IMR-90 (cell line): Measurements from ENCODE around the gene PDE11A. TPM values are rescaled to one million over a fixed set of nuclear protein-coding genes. Genes with fewer than 3 reads are reported as not detected.
"Not testable (repeated sequence)": the region's sequence is repeated elsewhere in the genome, so short reads cannot be mapped to it uniquely, and the experiment has no call there.

Source experiments
- ATAC-seq: fragments of 200-7000 bp; cut with Tn5 transposase; 2 replicates; pipeline ENCODE4 v1.9.1; 2020; ENCODE audit warnings: low read depth, mild to moderate bottlenecking, moderate library complexity
- BruUV-seq: library from RNA; stranded (reverse); fragments of 400-500 nt; replicated peaks from 2 replicates; lab custom pipeline; 2021; lab: Mats Ljungman, UMichigan
- CTCF ChIA-PET: fragments of 300-600 bp; formaldehyde crosslinking; extraction: SDS; loops from one replicate; lab custom pipeline; 2021; ENCODE audit warnings: antibody characterized with exemption; lab: Yijun Ruan, JAX
- POLR2A ChIA-PET: fragments of 300-600 bp; sonication (Branson Sonifier 250); formaldehyde crosslinking; loops from one replicate; lab custom pipeline; 2022; ENCODE audit warnings: antibody characterized with exemption; ENCODE audit not compliant: unreplicated experiment; lab: Charles Lee
- DNase-seq: peaks from one replicate; pipeline ENCODE4 v3.0.0; 2013
- H2AFZ ChIP-seq: replicated peaks from 2 replicates; pipeline ENCODE3; 2013; ENCODE audit warnings: low read length, mild to moderate bottlenecking; ENCODE audit not compliant: poor library complexity
- H2AK5ac ChIP-seq: 2 replicates; pipeline ENCODE4 v1.6.1; 2013; ENCODE audit warnings: low read depth, low read length, inconsistent platforms
- H2AK9ac ChIP-seq: replicated peaks from 2 replicates; pipeline ENCODE3; 2013; ENCODE audit warnings: mild to moderate bottlenecking, low read depth, low read length, moderate library complexity; ENCODE audit not compliant: poor library complexity
- H2BK120ac ChIP-seq: 2 replicates; pipeline ENCODE4 v1.6.1; 2013; ENCODE audit warnings: low read depth, low read length, inconsistent platforms
- H2BK15ac ChIP-seq: 3 replicates; pipeline ENCODE4 v1.6.1; 2013; ENCODE audit warnings: low read depth, low read length, inconsistent platforms
- H2BK20ac ChIP-seq: 2 replicates; pipeline ENCODE4 v1.6.1; 2013; ENCODE audit warnings: low read depth, mild to moderate bottlenecking, inconsistent platforms, low read length, moderate library complexity
- H2BK5ac ChIP-seq: 2 replicates; pipeline ENCODE4 v1.6.1; 2013; ENCODE audit warnings: mild to moderate bottlenecking, low read depth, low read length, inconsistent platforms; ENCODE audit not compliant: poor library complexity, severe bottlenecking
- H3K14ac ChIP-seq: replicated peaks from 2 replicates; pipeline ENCODE4 v1.6.1; 2013; ENCODE audit warnings: low read depth, low read length, inconsistent platforms
- H3K18ac ChIP-seq: 2 replicates; pipeline ENCODE4 v1.6.1; 2013; ENCODE audit warnings: low read depth, low read length, control low read depth
- H3K23ac ChIP-seq: 2 replicates; pipeline ENCODE4 v1.6.1; 2013; ENCODE audit warnings: low read depth, low read length, inconsistent platforms
- H3K27ac ChIP-seq: 2 replicates; pipeline ENCODE4 v1.5.1; 2013; ENCODE audit warnings: mild to moderate bottlenecking, control low read depth, low read length; ENCODE audit not compliant: insufficient read depth
- H3K27me3 ChIP-seq: 2 replicates; pipeline ENCODE4 v1.6.1; 2013; ENCODE audit warnings: low read length; ENCODE audit not compliant: control insufficient read depth, insufficient read depth
- H3K36me3 ChIP-seq: 2 replicates; pipeline ENCODE4 v1.6.1; 2013; ENCODE audit warnings: low read length, mixed read lengths; ENCODE audit not compliant: control insufficient read depth, insufficient read depth
- H3K4ac ChIP-seq: 2 replicates; pipeline ENCODE4 v1.6.1; 2013; ENCODE audit warnings: low read depth, low read length, inconsistent platforms
- H3K4me1 ChIP-seq: 2 replicates; pipeline ENCODE4 v1.6.1; 2013; ENCODE audit warnings: low read length, mixed read lengths; ENCODE audit not compliant: control insufficient read depth, insufficient read depth
- H3K4me2 ChIP-seq: 2 replicates; pipeline ENCODE4 v1.6.1; 2013; ENCODE audit warnings: low read depth, mild to moderate bottlenecking, control low read depth, low read length, moderate library complexity
- H3K4me3 ChIP-seq: 2 replicates; pipeline ENCODE4 v1.5.1; 2013; ENCODE audit warnings: low read depth, mild to moderate bottlenecking, control low read depth, low read length, moderate library complexity; ENCODE audit not compliant: insufficient read depth
- H3K56ac ChIP-seq: 2 replicates; pipeline ENCODE4 v1.6.1; 2013; ENCODE audit warnings: low read length, inconsistent platforms; ENCODE audit not compliant: insufficient read depth; ENCODE audit errors: extremely low read depth
- H3K79me1 ChIP-seq, 2 experiments: 2 replicates each; pipeline ENCODE4 v1.6.1; 2013; ENCODE audit warnings: low read length in 2 of 2, inconsistent platforms in 1 of 2, low read depth in 1 of 2
- H3K9ac ChIP-seq: 2 replicates; pipeline ENCODE4 v1.6.1; 2013; ENCODE audit warnings: low read depth, low read length, control low read depth
- H3K9me1 ChIP-seq: 2 replicates; pipeline ENCODE4 v1.6.1; 2013; ENCODE audit warnings: low read length, inconsistent platforms; ENCODE audit not compliant: insufficient read depth
- H3K9me3 ChIP-seq: 2 replicates; pipeline ENCODE4 v1.6.1; 2013; ENCODE audit warnings: low read length; ENCODE audit not compliant: control insufficient read depth, insufficient read depth
- H4K20me1 ChIP-seq: 2 replicates; pipeline ENCODE4 v1.6.1; 2013; ENCODE audit warnings: low read length, inconsistent platforms; ENCODE audit not compliant: insufficient read depth
- H4K5ac ChIP-seq: 2 replicates; pipeline ENCODE4 v1.6.1; 2013; ENCODE audit warnings: mild to moderate bottlenecking, low read depth, low read length, control low read depth
- H4K8ac ChIP-seq, 2 experiments: 2 replicates each; pipeline ENCODE4 v1.6.1; 2013; ENCODE audit warnings: low read depth in 2 of 2, low read length in 2 of 2, control low read depth in 1 of 2, inconsistent platforms in 1 of 2
- H4K91ac ChIP-seq: 2 replicates; pipeline ENCODE4 v1.6.1; 2013; ENCODE audit warnings: low read depth, low read length, inconsistent platforms; ENCODE audit not compliant: insufficient read depth
- MAFK ChIP-seq: IDR thresholded peaks from 2 replicates; pipeline ENCODE4 v1.6.1; 2012; ENCODE audit warnings: low read depth, low read length, improper control_type of control experiment
- WGBS, 2 experiments: methylation state at CpG; one replicate each; pipeline versions ENCODE4 v1.1.5 to v1.1.7; 2013; ENCODE audit warnings: missing lambda C conversion rate in 2 of 2; ENCODE audit not compliant: insufficient read length in 1 of 2; ENCODE audit errors: extremely low coverage in 2 of 2; 5-methylcytosine and 5-hydroxymethylcytosine counted together
- dilution Hi-C: fragments of 300-500 bp; cut with HindIII; formaldehyde crosslinking; loops from one replicate; pipeline ENCODE4 v1.14.3; 2018; ENCODE audit warnings: low sequenced_read_pairs; ENCODE audit not compliant: unreplicated experiment
- in situ Hi-C: fragments of 300-500 bp; cut with MboI; formaldehyde crosslinking; loops from 3 replicates; pipeline ENCODE4 v1.14.3; 2019; ENCODE audit warnings: low sequenced_read_pairs, inconsistent platforms, mixed read lengths
- intact Hi-C: fragments of 100-400 bp; cut with micrococcal nuclease; formaldehyde crosslinking; loops from 2 replicates; pipeline ENCODE4 v1.10.0; 2022
- polyA plus RNA-seq, 3 experiments: library from polyadenylated mRNA; depleted of rRNA; stranded (reverse); fragments of >200 nt; gene quantifications; 2 replicates each; pipeline ENCODE4 v1.2.3, GENCODE V29; 2012; ENCODE audit warnings: low replicate concordance in 1 of 3
- total RNA-seq: library from RNA; depleted of rRNA; stranded (reverse); fragments of >200 nt; gene quantifications from 2 replicates; pipeline ENCODE4 v1.2.3, GENCODE V29; 2012

Gene PDE11A
- total and polyA plus RNA-seq, 2 of the 4 experiments (the other 2 are of a cell fraction) = 0.21 to 0.72 TPM

- H3K4me3 ChIP-seq = no peak overlapping the region
- no peak overlapping the region for H3K56ac ChIP-seq
- no peak overlapping the region for H2AK5ac ChIP-seq
- dilution Hi-C loops = no loop called here
- in situ Hi-C loops = no loop called here
- H3K9me3 ChIP-seq = no peaks in the 10 kb centered on the region
- no peak overlapping the region for H4K8ac ChIP-seq
- no peak overlapping the region for H3K18ac ChIP-seq
- H4K20me1 ChIP-seq = no peaks in the 10 kb centered on the region
- H3K4me2 ChIP-seq = no peak overlapping the region
- H3K14ac ChIP-seq = no peak overlapping the region
- intact Hi-C loops = no loop called here
- no peak overlapping the region for H3K9ac ChIP-seq
- no peak overlapping the region for H2BK20ac ChIP-seq
- no peak overlapping the region for H2AK9ac ChIP-seq
- no peak overlapping the region for H2AFZ ChIP-seq
- no peak for DNase-seq
- POLR2A ChIA-PET = no interaction called here
- H3K36me3 ChIP-seq = no peaks in the 10 kb centered on the region
- H3K27ac ChIP-seq = no peak overlapping the region
- BruUV-seq = no TSS peak
- ATAC-seq = no peak
- no peak overlapping the region for H2BK120ac ChIP-seq
- no peak for TF ChIP-seq MAFK
- H2BK5ac ChIP-seq = no peak overlapping the region
- H3K79me1 ChIP-seq = no peaks in the 10 kb centered on the region
- no peak overlapping the region for H4K5ac ChIP-seq
- no peaks in the 10 kb centered on the region for H3K27me3 ChIP-seq
- no peak overlapping the region for H3K4ac ChIP-seq
- no peak overlapping the region for H3K23ac ChIP-seq
- no CpG with 5 or more reads among the region's 1 CpG for WGBS, 2 experiments
- CTCF ChIA-PET = no interaction called here
- no peak overlapping the region for H4K91ac ChIP-seq
- H3K4me1 ChIP-seq = no peaks in the 10 kb centered on the region
- no peaks in the 10 kb centered on the region for H3K9me1 ChIP-seq
- no peak overlapping the region for H2BK15ac ChIP-seq
Observed at GRCh38 chr2:177952151-177952550, 120.4 kb downstream of the PDE11A start.

- in situ Hi-C loops, H3K4me2 ChIP-seq, intact Hi-C loops, H3K4ac ChIP-seq, H2AK9ac ChIP-seq, H2BK15ac ChIP-seq, H2AFZ ChIP-seq, H3K27me3 ChIP-seq, ATAC-seq, H2BK120ac ChIP-seq, H3K36me3 ChIP-seq, H3K56ac ChIP-seq, H3K9me3 ChIP-seq, H4K20me1 ChIP-seq, H3K79me1 ChIP-seq, CTCF ChIA-PET, DNase-seq, H2BK5ac ChIP-seq, H3K9ac ChIP-seq, H3K23ac ChIP-seq, H2AK5ac ChIP-seq, H4K5ac ChIP-seq, H4K91ac ChIP-seq, H3K4me1 ChIP-seq, POLR2A ChIA-PET, H3K9me1 ChIP-seq, H4K8ac ChIP-seq, H2BK20ac ChIP-seq, H3K14ac ChIP-seq, H3K4me3 ChIP-seq, H3K18ac ChIP-seq, H3K27ac ChIP-seq, BruUV-seq, dilution Hi-C loops: not testable (repeated sequence)
- no CpG with 5 or more reads among the region's 3 CpGs for WGBS, 2 experiments
Observed at GRCh38 chr2:177947598-177947997, 125.0 kb downstream of the PDE11A start.
